ENCODE data around the gene NATD1.

The NATD1 gene

DNA sequence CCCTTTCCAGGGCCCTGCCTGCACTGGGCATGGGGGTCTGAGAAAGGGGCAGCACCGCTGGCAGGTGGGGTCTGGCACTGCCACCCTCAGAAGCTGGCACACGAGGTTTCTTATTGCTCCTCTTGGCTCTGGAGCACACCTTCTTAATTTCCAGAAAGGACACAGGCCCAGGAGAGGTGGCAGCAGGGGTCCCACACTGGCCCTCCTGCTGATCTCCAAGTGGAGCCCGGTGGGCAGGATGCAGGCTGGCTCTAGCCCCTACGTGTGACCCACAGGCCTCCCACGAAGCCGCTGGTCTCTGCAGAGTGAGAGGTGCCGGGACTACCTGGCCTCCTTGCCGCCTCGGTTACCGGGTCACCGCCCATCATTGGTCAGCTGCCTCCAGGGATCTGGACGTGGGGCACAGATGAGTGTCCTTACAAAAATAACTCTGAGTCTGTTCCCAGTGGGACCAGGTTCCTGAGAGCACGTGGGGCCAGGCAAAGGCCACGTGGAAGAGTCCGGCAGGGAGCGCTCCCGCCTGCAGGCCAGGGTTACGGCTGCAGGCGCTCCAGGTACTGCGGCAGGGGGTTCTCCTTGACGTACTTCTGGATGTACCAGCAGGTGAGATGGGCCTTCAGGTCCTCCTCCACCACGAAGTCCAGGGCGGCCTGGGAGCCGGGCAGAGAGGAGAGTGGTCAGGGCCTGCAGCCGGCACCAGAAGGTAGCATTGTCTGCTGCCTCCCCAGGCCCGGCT is 10.3 kb downstream of the NATD1 start:
- no peak overlapping the region for H3K27ac ChIP-seq
- TF ChIP-seq, protein P1, sequence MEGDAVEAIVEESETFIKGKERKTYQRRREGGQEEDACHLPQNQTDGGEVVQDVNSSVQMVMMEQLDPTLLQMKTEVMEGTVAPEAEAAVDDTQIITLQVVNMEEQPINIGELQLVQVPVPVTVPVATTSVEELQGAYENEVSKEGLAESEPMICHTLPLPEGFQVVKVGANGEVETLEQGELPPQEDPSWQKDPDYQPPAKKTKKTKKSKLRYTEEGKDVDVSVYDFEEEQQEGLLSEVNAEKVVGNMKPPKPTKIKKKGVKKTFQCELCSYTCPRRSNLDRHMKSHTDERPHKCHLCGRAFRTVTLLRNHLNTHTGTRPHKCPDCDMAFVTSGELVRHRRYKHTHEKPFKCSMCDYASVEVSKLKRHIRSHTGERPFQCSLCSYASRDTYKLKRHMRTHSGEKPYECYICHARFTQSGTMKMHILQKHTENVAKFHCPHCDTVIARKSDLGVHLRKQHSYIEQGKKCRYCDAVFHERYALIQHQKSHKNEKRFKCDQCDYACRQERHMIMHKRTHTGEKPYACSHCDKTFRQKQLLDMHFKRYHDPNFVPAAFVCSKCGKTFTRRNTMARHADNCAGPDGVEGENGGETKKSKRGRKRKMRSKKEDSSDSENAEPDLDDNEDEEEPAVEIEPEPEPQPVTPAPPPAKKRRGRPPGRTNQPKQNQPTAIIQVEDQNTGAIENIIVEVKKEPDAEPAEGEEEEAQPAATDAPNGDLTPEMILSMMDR (IDR thresholded peaks at IDR 0.05) = no peak
- H3K9me3 ChIP-seq = no peaks in the 10 kb centered on the region
- no peak overlapping the region for H3K4me3 ChIP-seq
- intact Hi-C loops (cut with DNase I; ENCODE audit: low total_unique reads) = loop anchor here (10.0 kb wide), 1 partner anchor 118 kb away; the partner anchor contains the start of gene DHRS7B
- no peak for DNase-seq
- H3K27me3 ChIP-seq = no peaks in the 10 kb centered on the region
- H3K4me1 ChIP-seq = peaks cover 0 to 49% (median 17%) of the 10 kb centered on the region in 4 donors
- peaks cover 0 to 34% (median 34%) of the 10 kb centered on the region in 3 donors for H3K36me3 ChIP-seq

DNA sequence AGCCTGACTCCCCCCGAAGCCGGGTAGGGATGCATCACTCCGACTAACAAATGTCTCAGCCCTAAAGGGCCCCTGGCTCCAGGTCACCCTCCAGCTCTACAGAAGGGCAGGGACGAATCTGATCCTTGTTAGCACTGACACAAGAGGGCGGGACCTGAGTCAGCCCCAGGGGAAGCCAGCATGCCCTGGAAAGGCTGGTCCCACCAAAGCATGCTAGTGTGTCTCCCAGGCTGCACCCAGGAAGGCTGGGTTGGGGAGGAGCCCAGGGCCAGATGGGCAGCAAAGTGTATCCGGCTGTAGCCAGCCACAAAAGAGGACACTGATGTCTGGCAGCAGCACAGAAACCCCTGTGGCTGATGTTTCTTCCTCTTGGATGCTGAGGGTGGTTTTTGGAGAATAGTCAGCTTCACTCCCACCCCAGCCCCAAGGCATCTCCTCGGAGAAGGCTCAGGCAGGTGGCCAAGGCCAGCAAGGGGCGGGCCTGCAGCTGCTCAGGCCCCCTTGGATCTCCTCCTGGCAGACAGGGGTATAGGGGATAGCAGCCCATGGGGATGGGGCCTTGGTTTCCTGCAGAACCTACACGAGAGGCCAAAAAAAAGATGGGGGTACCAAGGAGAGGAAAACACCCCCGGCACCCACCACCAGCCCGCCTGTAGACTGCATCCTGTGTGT is 11.0 kb downstream of the NATD1 start:
- H3K27me3 ChIP-seq = no peaks in the 10 kb centered on the region
- H3K4me1 ChIP-seq = peaks cover 0 to 45% (median 17%) of the 10 kb centered on the region in 4 donors
- no peak overlapping the region for H3K4me3 ChIP-seq
- H3K27ac ChIP-seq = no peak overlapping the region
- no peaks in the 10 kb centered on the region for H3K9me3 ChIP-seq
- TF ChIP-seq, protein P1 (IDR thresholded peaks at IDR 0.05) = no peak
- peaks cover 0 to 32% (median 29%) of the 10 kb centered on the region in 3 donors for H3K36me3 ChIP-seq
- intact Hi-C loops (cut with DNase I; ENCODE audit: low total_unique reads) = loop anchor here (10.0 kb wide), 1 partner anchor 117 kb away; the partner anchor contains the start of gene DHRS7B
- no peak for DNase-seq

DNA sequence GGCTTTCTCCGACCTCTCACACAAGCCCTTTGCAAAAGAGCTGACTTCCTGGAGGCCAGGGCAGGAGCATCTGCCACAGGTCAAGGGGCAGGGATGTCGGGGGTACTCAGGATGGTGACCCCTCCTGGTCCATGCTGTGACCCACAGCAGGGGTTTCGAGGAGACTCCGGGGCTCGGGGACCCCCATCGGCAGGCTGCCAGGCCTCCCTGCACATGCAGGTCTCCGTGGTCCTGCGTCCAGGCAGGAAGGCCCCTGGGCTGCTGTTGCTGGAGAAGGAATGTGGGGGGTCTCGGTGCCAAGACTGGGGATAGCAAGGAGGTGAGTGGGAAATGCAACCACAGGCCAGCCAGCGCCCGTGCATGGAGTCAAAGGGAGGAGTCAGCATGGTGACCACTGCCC is 11.6 kb downstream of the NATD1 start:
- Histone ChIP-seq H3K9me3 (no peaks in the 10 kb centered on the region), H3K4me1 (peaks cover 0 to 45% (median 17%) of the 10 kb centered on the region in 4 donors), H3K27me3 (no peaks in the 10 kb centered on the region), H3K4me3 (no peak overlapping the region), H3K27ac (no peak overlapping the region), H3K36me3 (peaks cover 0 to 29% (median 27%) of the 10 kb centered on the region in 3 donors)
- TF ChIP-seq, protein P1 (IDR thresholded peaks at IDR 0.05) = no peak
- intact Hi-C loops (cut with DNase I; ENCODE audit: low total_unique reads) = loop anchor here (10.0 kb wide), 1 partner anchor 117 kb away; the partner anchor contains the start of gene DHRS7B
- no peak for DNase-seq

DNA sequence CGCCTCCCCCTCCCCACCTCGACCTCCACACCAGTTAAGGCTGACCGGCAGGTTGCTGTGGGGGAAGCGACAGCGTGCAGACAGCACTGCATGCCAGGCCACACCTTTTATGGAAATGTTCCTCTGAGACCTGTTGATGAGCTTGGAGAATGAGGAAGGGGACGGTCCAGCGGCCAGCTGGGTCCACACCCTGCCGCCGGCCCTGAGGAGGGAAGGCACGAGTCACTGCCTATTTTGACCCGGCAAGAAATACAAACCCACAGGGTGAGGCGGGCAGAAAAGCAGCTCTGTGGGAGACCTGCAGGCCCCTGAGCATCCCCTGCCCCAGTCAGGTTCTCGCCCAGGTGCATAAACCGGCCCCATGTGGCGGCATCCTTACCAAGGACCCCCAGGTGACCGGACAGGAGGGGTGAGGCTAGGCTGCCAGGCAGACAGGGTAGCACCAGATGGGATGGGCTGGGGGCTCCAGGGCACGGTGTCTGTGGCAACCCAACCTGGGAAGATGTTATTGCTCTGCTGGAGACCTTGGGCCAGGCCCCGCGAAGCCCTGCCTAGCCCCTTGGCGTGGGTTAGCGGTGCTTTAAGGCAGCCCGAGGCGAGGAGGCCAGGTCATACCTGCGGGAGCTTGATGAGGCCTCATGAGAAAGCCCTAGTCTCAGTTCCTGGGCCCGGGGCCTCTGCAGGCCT is 12.7 kb downstream of the NATD1 start:
- no peak for DNase-seq
- H3K27ac ChIP-seq = no peak overlapping the region
- H3K4me3 ChIP-seq = no peak overlapping the region
- intact Hi-C loops (cut with DNase I; ENCODE audit: low total_unique reads) = loop anchor here (10.0 kb wide), 1 partner anchor 116 kb away; the partner anchor contains the start of gene DHRS7B
- TF ChIP-seq, protein P1 (IDR thresholded peaks at IDR 0.05) = no peak
- peaks cover 0 to 38% (median 11%) of the 10 kb centered on the region in 4 donors for H3K4me1 ChIP-seq
- peaks cover 0 to 29% (median 27%) of the 10 kb centered on the region in 3 donors for H3K36me3 ChIP-seq
- no peaks in the 10 kb centered on the region for H3K27me3 ChIP-seq
- H3K9me3 ChIP-seq = no peaks in the 10 kb centered on the region

DNA sequence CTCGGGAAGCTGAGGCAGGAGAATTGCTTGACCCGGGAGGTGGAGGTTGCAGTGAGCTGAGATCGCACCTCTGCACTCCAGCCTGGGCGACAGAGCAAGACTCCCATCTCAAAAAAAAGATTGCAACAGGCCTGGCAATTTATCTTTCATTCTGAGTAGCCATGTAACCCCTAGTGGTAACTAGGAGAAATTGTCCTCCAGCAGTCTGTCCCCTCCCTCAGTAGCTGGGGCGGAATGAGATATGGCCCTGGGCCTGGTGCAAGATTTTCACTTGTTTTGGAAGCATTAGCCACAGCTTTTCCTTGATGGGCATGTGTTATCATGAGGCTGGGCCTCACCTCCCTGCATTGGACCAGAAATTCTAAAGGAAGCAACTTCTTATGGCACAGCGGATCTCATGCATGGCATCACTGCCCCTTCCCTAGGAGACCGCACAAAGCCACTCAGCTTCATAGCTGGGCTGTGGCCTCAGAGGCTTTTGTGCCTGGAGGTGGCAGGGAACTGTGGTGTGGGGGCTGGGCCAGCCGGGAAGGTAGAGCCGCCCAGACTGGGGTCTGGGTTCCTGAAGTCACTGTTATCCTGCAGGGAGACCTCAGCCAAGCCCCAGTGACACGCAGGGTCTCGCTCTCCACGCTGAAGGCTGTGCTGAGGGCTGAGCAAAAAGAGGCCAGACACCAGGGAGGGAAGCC is 13.4 kb downstream of the NATD1 start:
- H3K4me3 ChIP-seq = no peak overlapping the region
- DNase-seq = no peak
- H3K4me1 ChIP-seq = peaks cover 0 to 37% (median 11%) of the 10 kb centered on the region in 4 donors
- H3K27me3 ChIP-seq = no peaks in the 10 kb centered on the region
- no peaks in the 10 kb centered on the region for H3K9me3 ChIP-seq
- no peak overlapping the region for H3K27ac ChIP-seq
- intact Hi-C loops (cut with DNase I; ENCODE audit: low total_unique reads) = loop anchor here (10.0 kb wide), 1 partner anchor 115 kb away; the partner anchor contains the start of gene DHRS7B
- H3K36me3 ChIP-seq = peaks cover 0 to 29% (median 27%) of the 10 kb centered on the region in 3 donors
- TF ChIP-seq, protein P1 (IDR thresholded peaks at IDR 0.05) = peak; percentile 35 to 40
